Umbilical cord (tissue), 2 donors: ENCODE results near the gene GPC5. TPM values are rescaled to one million over a fixed set of nuclear protein-coding genes. Genes with fewer than 3 reads are reported as not detected.

Source experiments
- DNase-seq: peaks from one replicate; pipeline ENCODE4 v3.0.0-alpha.2; 2015; ENCODE audit warnings: low spot score
- total RNA-seq: library from RNA; depleted of rRNA; stranded (reverse); fragments of >200 nt; gene quantifications from one replicate; pipeline ENCODE4 v1.2.3, GENCODE V29; 2014; ENCODE audit warnings: low replicate concordance; ENCODE audit not compliant: insufficient read depth

The GPC5 gene
- total RNA-seq, 1 donor from 2014 or later = 1.4 TPM

GRCh38 chr13:91709180-91709579, 310.8 kb downstream of the GPC5 start:
- no peak for DNase-seq

GRCh38 chr13:91710733-91711132, 312.3 kb downstream of the GPC5 start:
- DNase-seq = no peak

GRCh38 chr13:91714855-91715254, 316.4 kb downstream of the GPC5 start:
- no peak for DNase-seq

- DNase-seq = no peak
Observed at GRCh38 chr13:91716436-91717065, 318.1 kb downstream of the GPC5 start.

GRCh38 chr13:91719033-91719432, 320.6 kb downstream of the GPC5 start:
- no peak for DNase-seq

GRCh38 chr13:91721413-91721812, 323.0 kb downstream of the GPC5 start:
- no peak for DNase-seq

- DNase-seq = peak; percentile 41
Observed at GRCh38 chr13:91722267-91722884, 324.0 kb downstream of the GPC5 start.

GRCh38 chr13:91724591-91724990, 326.2 kb downstream of the GPC5 start:
- no peak for DNase-seq

- no peak for DNase-seq
Observed at GRCh38 chr13:91725646-91726045, 327.2 kb downstream of the GPC5 start.

GRCh38 chr13:91726671-91727070, 328.2 kb downstream of the GPC5 start:
- DNase-seq = peak; percentile 31

- DNase-seq = no peak
Observed at GRCh38 chr13:91729859-91730258, 331.4 kb downstream of the GPC5 start.

GRCh38 chr13:91739751-91740150, 341.3 kb downstream of the GPC5 start:
- DNase-seq = no peak

- no peak for DNase-seq
Observed at GRCh38 chr13:91740756-91741155, 342.3 kb downstream of the GPC5 start.

GRCh38 chr13:91741925-91742324, 343.5 kb downstream of the GPC5 start:
- no peak for DNase-seq

GRCh38 chr13:91744284-91744683, 345.9 kb downstream of the GPC5 start:
- no peak for DNase-seq

- no peak for DNase-seq
Observed at GRCh38 chr13:91745967-91746366, 347.5 kb downstream of the GPC5 start.

- no peak for DNase-seq
Observed at GRCh38 chr13:91747186-91747585, 348.8 kb downstream of the GPC5 start.

- no peak for DNase-seq
Observed at GRCh38 chr13:91748416-91749089, 350.1 kb downstream of the GPC5 start.

GRCh38 chr13:91758724-91759123, 360.3 kb downstream of the GPC5 start:
- DNase-seq = no peak

- DNase-seq = peak; percentile 68
Observed at GRCh38 chr13:91762957-91763356, 364.5 kb downstream of the GPC5 start.

- no peak for DNase-seq
Observed at GRCh38 chr13:91764527-91764926, 366.1 kb downstream of the GPC5 start.

GRCh38 chr13:91767651-91768050, 369.2 kb downstream of the GPC5 start:
- peak; percentile 67 for DNase-seq

- DNase-seq = no peak
Observed at GRCh38 chr13:91768746-91769145, 370.3 kb downstream of the GPC5 start.
